Endothelial cell of umbilical vein (primary cell): ENCODE results near the gene CD151. TPM values are rescaled to one million over a fixed set of nuclear protein-coding genes. Genes with fewer than 3 reads are reported as not detected.

ENCODE experiments used
- BruUV-seq: library from RNA; stranded (reverse); fragments of 400-500 nt; replicated peaks from 2 replicates; lab custom pipeline; 2021; lab: Mats Ljungman, UMichigan
- CTCF ChIA-PET: fragments of 300-600, 350-600 bp; sonication (Branson Sonifier 250); formaldehyde crosslinking; loops from one replicate; lab custom pipeline; 2021; ENCODE audit warnings: antibody characterized with exemption, inconsistent platforms; lab: Charles Lee
- POLR2A ChIA-PET: fragments of 300-600, 350-600 bp; sonication (Branson Sonifier 250); formaldehyde crosslinking; loops from one replicate; lab custom pipeline; 2021; ENCODE audit warnings: antibody characterized with exemption, inconsistent platforms; lab: Charles Lee
- DNase-seq: peaks from one replicate; pipeline ENCODE4 v3.0.0-alpha.2; 2011; ENCODE audit warnings: low read depth, low spot score
- FAIRE-seq: peaks from 2 replicates; lab custom pipeline; 2011; peaks lifted over from hg19 to GRCh38; lab: Jason Lieb, UNC
- H2AFZ ChIP-seq: 2 replicates; pipeline ENCODE4 v1.6.0; 2012; ENCODE audit warnings: low read depth, low read length, control low read depth, inconsistent platforms
- H3K27ac ChIP-seq: 2 replicates; pipeline ENCODE4 v1.5.1; 2011; ENCODE audit warnings: low read depth, mild to moderate bottlenecking, control low read depth, low read length, moderate library complexity; ENCODE audit not compliant: insufficient read depth
- H3K27me3 ChIP-seq, 2 experiments: 2 replicates each; pipeline versions ENCODE4 v1.6.0 to v1.6.1; 2011; ENCODE audit warnings: low read length in 2 of 2, mixed read lengths in 1 of 2; ENCODE audit not compliant: control insufficient read depth in 2 of 2, insufficient read depth in 2 of 2
- H3K36me3 ChIP-seq, 2 experiments: 2 replicates in 1 of 2; 3 replicates in 1 of 2; pipeline ENCODE4 v1.5.1; 2011; ENCODE audit warnings: low read length in 2 of 2, mild to moderate bottlenecking in 1 of 2, moderate library complexity in 1 of 2; ENCODE audit not compliant: control insufficient read depth in 2 of 2, insufficient read depth in 2 of 2; ENCODE audit errors: extremely low read depth in 1 of 2
- H3K4me1 ChIP-seq: 3 replicates; pipeline ENCODE4 v1.5.1; 2011; ENCODE audit warnings: mild to moderate bottlenecking, low read length; ENCODE audit not compliant: control insufficient read depth, insufficient read depth; ENCODE audit errors: extremely low read depth
- H3K4me2 ChIP-seq: 2 replicates; pipeline ENCODE4 v1.6.1; 2011; ENCODE audit warnings: low read length, control low read depth, mixed read lengths; ENCODE audit not compliant: insufficient read depth
- H3K4me3 ChIP-seq, 3 experiments: fragments of 200-600 bp in 1 of 3; sonication (generic), shearing (Covaris generic) in 1 of 3; replicated peaks in 1 of 3; 2 replicates each; pipeline ENCODE4 v1.5.1; 2011 to 2016; ENCODE audit warnings: control low read depth in 3 of 3, low read length in 3 of 3, mild to moderate bottlenecking in 2 of 3, inconsistent platforms in 1 of 3, low read depth in 1 of 3, moderate library complexity in 1 of 3; ENCODE audit not compliant: insufficient read depth in 1 of 3
- H3K79me2 ChIP-seq: 2 replicates; pipeline ENCODE4 v1.6.0; 2012; ENCODE audit warnings: low read length, inconsistent platforms; ENCODE audit not compliant: control insufficient read depth, insufficient read depth
- H3K9ac ChIP-seq: replicated peaks from 2 replicates; pipeline ENCODE3; 2011; ENCODE audit warnings: low read length, control low read depth; ENCODE audit not compliant: insufficient read depth; ENCODE audit errors: extremely low read depth
- H3K9me1 ChIP-seq: replicated peaks from 3 replicates; pipeline ENCODE4 v1.6.0; 2011; ENCODE audit warnings: mild to moderate bottlenecking, low read length; ENCODE audit not compliant: control insufficient read depth, insufficient read depth; ENCODE audit errors: extremely low read depth
- H3K9me3 ChIP-seq: replicated peaks from 2 replicates; pipeline ENCODE4 v1.5.1; 2012; ENCODE audit warnings: low read length, inconsistent platforms; ENCODE audit not compliant: control insufficient read depth, insufficient read depth
- H4K20me1 ChIP-seq: replicated peaks from 2 replicates; pipeline ENCODE3; 2011; ENCODE audit warnings: mild to moderate bottlenecking, low read length; ENCODE audit not compliant: control insufficient read depth, insufficient read depth; ENCODE audit errors: extremely low read depth
- EZH2 ChIP-seq: IDR thresholded peaks from 2 replicates; pipeline ENCODE4 v1.6.1; 2012; ENCODE audit warnings: borderline replicate concordance, low read depth, mild to moderate bottlenecking, moderate library complexity, low read length, inconsistent platforms; ENCODE audit not compliant: severe bottlenecking
- FOS ChIP-seq: IDR thresholded peaks from 2 replicates; pipeline ENCODE4 v1.6.1; 2011; ENCODE audit warnings: mild to moderate bottlenecking, low read length, moderate library complexity, borderline replicate concordance; ENCODE audit not compliant: insufficient read depth
- GATA2 ChIP-seq: IDR thresholded peaks from 2 replicates; pipeline ENCODE4 v1.7.0; 2011; ENCODE audit warnings: low read depth, mild to moderate bottlenecking, moderate library complexity, mixed read lengths, low read length; ENCODE audit not compliant: insufficient read length, insufficient read depth
- JUN ChIP-seq: IDR thresholded peaks from 2 replicates; pipeline ENCODE4 v1.6.1; 2011; ENCODE audit warnings: borderline replicate concordance, low read depth; ENCODE audit not compliant: insufficient read length, insufficient read depth
- MYC ChIP-seq: IDR thresholded peaks from one replicate; pipeline ENCODE4 v1.6.1; 2011; ENCODE audit warnings: mild to moderate bottlenecking, low read depth, low read length
- POLR2A ChIP-seq: IDR thresholded peaks from 2 replicates; pipeline ENCODE4 v1.6.1; 2012; ENCODE audit warnings: low read depth, mild to moderate bottlenecking, control low read depth, low read length
- POLR2AphosphoS5 ChIP-seq: IDR thresholded peaks from 2 replicates; pipeline ENCODE4 v1.6.1; 2012; ENCODE audit warnings: low read depth, mild to moderate bottlenecking, control low read depth, low read length, moderate library complexity; ENCODE audit not compliant: insufficient read depth
- dilution Hi-C: fragments of 300-500 bp; cut with MboI; formaldehyde crosslinking; loops from one replicate; pipeline ENCODE4 v1.15.0; 2019; ENCODE audit warnings: low sequenced_read_pairs; ENCODE audit not compliant: extremely low pct_ligation_motif_present
- intact Hi-C: fragments of 100-400 bp; cut with micrococcal nuclease; formaldehyde crosslinking; loops from one replicate; pipeline ENCODE4 v1.10.0; 2022
- polyA plus RNA-seq, 4 experiments: library from polyadenylated mRNA; depleted of rRNA in 3 of 4; stranded (reverse) in 3 of 4; unstranded in 1 of 4; fragments of >200 nt; gene quantifications; 2 replicates each; pipeline versions ENCODE4 v1.2.1 to v1.2.3, GENCODE V29; 2011 to 2012; ENCODE audit warnings: missing spikeins in 1 of 4
- total RNA-seq: library from RNA; stranded (reverse); gene quantifications from 2 replicates; pipeline ENCODE4 v1.2.3, GENCODE V29; 2021
- TF ChIP-seq, protein P1 (sequence below): IDR thresholded peaks from 2 replicates; pipeline ENCODE4 v1.6.1; 2011; ENCODE audit not compliant: insufficient read depth, insufficient read length
- TF ChIP-seq, protein P2 (sequence below), 2 donors: IDR thresholded peaks; 1 replicate in 1 of 2; 2 replicates in 1 of 2; pipeline ENCODE4 v1.5.1; 2011; ENCODE audit warnings: low read length in 2 of 2, mild to moderate bottlenecking in 2 of 2, moderate library complexity in 2 of 2, control low read depth in 1 of 2, inconsistent platforms in 1 of 2, low read depth in 1 of 2; ENCODE audit not compliant: insufficient read depth in 1 of 2; ENCODE audit errors: extremely low read depth in 1 of 2

Gene CD151
- total and polyA plus RNA-seq, 2 donors (not counting 3 experiments of a cell fraction or from before 2014, with no cell fraction given) = 515 to 1,090 TPM

- H4K20me1 ChIP-seq = no peaks in the 10 kb centered on the region
- H3K9me3 ChIP-seq = no peaks in the 10 kb centered on the region
- FAIRE-seq (no peak), DNase-seq (no peak)
- H3K36me3 ChIP-seq = peaks cover 0 to 20% of the 10 kb centered on the region in 2 experiments
- ChIA-PET POLR2A (no interaction called here), CTCF (no interaction called here)
- BruUV-seq = no TSS peak
- no peak overlapping the region for H3K27ac ChIP-seq
- no peak overlapping the region for H3K4me2 ChIP-seq
- TF ChIP-seq MYC = no peak
- TF ChIP-seq, protein P1, sequence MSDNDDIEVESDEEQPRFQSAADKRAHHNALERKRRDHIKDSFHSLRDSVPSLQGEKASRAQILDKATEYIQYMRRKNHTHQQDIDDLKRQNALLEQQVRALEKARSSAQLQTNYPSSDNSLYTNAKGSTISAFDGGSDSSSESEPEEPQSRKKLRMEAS = no peak
- TF ChIP-seq POLR2AphosphoS5 = no peak
- dilution Hi-C loops (no loop called here), intact Hi-C loops (no loop called here)
- H3K27me3 ChIP-seq = no peaks in the 10 kb centered on the region
- no peaks in the 10 kb centered on the region for H3K9me1 ChIP-seq
- H3K4me3 ChIP-seq = no peak overlapping the region
- H2AFZ ChIP-seq = no peak overlapping the region
- H3K9ac ChIP-seq = no peak overlapping the region
- H3K4me1 ChIP-seq = peaks cover 16% of the 10 kb centered on the region
- no peaks in the 10 kb centered on the region for H3K79me2 ChIP-seq
Observed at GRCh38 chr11:802018-802617, 30.6 kb upstream of the CD151 start.

DNA sequence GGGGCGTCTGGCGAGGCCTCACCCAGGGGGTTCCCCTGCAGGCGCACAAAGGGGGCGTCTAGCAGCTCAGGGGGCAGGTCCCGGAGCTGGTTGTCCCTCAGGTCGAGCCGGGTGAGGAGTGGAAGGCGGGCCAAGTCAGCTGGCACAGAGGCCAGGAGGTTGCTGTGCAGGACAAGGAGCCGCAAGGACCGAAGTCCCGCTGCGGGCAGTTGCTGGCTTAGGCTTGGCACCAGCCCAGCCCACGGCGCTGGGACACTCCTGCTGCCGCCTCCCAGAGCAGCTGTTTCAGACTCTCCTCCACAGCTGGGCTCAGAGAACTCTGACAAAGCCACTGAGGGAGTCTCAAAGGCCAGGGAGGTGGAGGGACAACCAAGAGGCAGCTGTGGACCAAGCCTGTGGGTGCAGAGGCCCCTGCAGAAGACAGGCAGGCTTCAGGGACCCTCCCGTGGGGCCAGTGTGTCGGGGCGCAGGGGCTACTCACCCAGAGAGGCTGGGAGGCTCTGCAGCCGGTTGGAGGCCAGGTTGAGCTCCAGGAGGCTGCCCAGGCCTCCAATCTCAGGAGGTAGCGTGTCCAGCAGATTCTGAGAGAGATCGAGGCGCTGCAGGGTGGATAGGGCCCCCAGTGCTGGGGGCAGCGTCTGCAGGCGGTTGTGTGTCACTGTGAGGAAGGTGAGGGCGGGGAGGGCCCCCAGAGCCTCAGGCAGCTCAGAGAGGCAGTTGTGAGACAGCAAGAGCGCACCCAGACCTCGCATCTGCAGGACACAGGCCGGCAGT is 29.9 kb upstream of the CD151 start:
- Histone ChIP-seq H4K20me1 (no peaks in the 10 kb centered on the region), H3K79me2 (peaks cover 3% of the 10 kb centered on the region), H3K4me1 (peaks cover 15% of the 10 kb centered on the region), H3K4me3 (no peak overlapping the region), H3K9ac (no peak overlapping the region), H3K9me3 (no peaks in the 10 kb centered on the region), H3K4me2 (no peak overlapping the region), H3K9me1 (no peaks in the 10 kb centered on the region), H3K27me3 (no peaks in the 10 kb centered on the region), H3K36me3 (peaks cover 0 to 20% of the 10 kb centered on the region in 2 experiments), H2AFZ (no peak overlapping the region), H3K27ac (no peak overlapping the region)
- DNase-seq = no peak
- POLR2A ChIA-PET = no interaction called here
- BruUV-seq = no TSS peak
- no peak for FAIRE-seq
- intact Hi-C loops (no loop called here), dilution Hi-C loops (no loop called here)
- CTCF ChIA-PET = interaction anchor here (0.6 kb wide), 1 partner anchor 72 kb away, joined by 3 read pairs; no protein-coding TSS in a partner anchor
- TF ChIP-seq GATA2 (no peak), POLR2A (no peak), FOS (no peak), EZH2 (no peak), MYC (no peak), POLR2AphosphoS5 (no peak), JUN (no peak)
- TF ChIP-seq, protein P2, sequence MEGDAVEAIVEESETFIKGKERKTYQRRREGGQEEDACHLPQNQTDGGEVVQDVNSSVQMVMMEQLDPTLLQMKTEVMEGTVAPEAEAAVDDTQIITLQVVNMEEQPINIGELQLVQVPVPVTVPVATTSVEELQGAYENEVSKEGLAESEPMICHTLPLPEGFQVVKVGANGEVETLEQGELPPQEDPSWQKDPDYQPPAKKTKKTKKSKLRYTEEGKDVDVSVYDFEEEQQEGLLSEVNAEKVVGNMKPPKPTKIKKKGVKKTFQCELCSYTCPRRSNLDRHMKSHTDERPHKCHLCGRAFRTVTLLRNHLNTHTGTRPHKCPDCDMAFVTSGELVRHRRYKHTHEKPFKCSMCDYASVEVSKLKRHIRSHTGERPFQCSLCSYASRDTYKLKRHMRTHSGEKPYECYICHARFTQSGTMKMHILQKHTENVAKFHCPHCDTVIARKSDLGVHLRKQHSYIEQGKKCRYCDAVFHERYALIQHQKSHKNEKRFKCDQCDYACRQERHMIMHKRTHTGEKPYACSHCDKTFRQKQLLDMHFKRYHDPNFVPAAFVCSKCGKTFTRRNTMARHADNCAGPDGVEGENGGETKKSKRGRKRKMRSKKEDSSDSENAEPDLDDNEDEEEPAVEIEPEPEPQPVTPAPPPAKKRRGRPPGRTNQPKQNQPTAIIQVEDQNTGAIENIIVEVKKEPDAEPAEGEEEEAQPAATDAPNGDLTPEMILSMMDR (IDR thresholded peaks at IDR 0.05; ENCODE audit: extremely low read depth in 1 of 2, insufficient read depth in 1 of 2, low read depth in 1 of 2, low read length in 2 of 2) = no peak
- TF ChIP-seq, protein P1 = no peak
